ENCODE results near the gene NUBP2.

NUBP2 gene

DNA sequence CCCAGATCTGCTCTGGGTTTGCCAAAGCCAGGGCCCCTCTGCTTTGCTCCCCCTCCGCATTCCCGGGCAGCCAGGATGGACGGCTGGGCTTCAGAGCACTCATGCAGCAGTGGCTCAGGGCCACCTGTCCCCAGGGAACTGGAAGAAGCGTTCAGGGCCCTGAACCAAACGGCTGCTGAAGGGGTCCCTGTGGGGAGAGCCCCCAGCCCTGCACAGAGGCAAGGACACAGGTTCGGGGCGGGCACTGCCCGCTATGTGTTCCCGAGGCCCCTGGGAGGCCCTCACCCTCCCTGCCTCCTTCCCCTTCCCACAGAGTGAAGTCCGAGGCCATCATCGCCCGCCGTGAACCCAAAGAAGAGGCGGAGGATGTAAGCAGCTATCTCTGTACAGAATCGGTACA, 21.8 kb upstream of the NUBP2 start:
- DNase-seq, result no peak

DNA sequence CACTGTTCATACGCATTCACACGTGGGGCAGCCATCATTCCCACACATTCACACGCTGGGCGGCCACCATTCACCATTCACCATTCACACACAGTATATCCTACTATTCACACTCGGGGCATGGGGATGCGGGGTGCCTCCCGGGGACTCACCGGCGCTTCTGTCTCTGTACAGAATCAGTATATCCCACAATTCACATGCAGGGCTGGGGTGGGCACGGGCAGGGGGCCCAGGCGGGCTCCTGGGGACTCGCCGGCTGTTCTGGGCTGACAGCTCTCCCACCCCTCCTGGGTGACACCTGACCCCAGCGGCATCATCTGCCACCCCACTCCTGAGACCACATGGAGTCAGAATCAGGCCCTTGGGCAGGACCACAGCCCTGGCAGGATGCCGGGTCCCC, 21.0 kb upstream of the NUBP2 start:
- no peak for DNase-seq

DNA sequence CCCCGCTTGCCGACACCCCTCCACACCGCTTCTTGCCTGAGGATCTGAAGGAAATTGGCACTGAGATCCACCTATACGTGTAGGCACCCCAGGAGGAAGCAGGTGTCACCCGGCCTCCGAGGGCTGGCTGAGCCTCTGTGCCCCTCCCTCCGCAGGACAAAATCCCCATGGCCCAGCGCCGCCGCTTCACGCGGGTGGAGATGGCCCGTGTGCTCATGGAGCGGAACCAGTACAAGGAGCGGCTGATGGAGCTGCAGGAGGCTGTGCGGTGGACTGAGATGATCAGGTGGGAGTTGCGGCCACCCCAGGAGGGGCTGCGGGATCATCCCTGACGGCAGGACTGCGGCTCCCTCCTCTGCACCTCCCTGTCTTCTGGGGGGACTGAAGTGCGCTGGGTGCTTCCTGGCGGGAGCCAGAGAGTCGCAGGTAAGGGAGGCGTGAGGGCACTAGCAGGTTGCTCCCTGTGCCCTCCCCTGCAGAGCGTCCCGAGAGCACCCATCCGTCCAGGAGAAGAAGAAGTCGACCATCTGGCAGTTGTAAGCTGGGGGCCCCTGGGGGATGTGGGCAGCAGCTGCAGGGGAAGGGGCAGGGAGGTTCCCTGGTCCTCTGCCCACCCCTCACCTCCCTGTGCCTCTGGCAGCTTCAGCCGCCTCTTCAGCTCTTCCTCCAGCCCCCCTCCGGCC, 20.4 kb upstream of the NUBP2 start:
- no peak for DNase-seq

DNA sequence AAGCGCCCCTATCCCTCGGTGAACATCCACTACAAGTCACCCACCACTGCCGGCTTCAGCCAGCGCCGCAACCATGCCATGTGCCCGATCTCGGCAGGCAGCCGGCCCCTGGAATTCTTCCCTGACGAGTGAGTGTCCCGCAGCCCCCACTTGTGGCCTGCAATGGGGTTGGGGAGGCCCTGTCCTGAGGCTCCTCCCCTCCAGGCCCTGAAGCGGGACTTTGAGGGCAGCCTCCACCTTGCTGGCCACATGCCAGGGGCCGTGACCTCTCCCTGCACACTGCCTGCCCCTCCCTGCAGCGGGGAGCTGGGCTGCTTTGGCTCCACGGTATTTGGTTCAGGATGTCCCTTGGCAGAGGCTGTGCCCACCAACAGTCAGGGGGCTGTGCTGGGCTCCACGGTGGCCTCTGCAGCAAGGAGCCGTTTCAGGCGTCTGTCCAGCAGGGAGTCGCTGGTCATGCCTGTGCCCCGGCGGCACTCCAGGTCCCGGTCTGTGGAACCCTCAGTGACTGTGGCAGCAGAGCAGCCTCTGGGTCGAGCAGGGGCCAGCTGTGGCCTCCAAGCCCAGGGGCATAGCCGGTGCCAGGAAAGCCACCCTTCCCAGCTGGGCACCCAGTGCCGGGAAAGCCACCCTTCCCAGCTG, 19.8 kb upstream of the NUBP2 start:
- DNase-seq, result no peak

DNA sequence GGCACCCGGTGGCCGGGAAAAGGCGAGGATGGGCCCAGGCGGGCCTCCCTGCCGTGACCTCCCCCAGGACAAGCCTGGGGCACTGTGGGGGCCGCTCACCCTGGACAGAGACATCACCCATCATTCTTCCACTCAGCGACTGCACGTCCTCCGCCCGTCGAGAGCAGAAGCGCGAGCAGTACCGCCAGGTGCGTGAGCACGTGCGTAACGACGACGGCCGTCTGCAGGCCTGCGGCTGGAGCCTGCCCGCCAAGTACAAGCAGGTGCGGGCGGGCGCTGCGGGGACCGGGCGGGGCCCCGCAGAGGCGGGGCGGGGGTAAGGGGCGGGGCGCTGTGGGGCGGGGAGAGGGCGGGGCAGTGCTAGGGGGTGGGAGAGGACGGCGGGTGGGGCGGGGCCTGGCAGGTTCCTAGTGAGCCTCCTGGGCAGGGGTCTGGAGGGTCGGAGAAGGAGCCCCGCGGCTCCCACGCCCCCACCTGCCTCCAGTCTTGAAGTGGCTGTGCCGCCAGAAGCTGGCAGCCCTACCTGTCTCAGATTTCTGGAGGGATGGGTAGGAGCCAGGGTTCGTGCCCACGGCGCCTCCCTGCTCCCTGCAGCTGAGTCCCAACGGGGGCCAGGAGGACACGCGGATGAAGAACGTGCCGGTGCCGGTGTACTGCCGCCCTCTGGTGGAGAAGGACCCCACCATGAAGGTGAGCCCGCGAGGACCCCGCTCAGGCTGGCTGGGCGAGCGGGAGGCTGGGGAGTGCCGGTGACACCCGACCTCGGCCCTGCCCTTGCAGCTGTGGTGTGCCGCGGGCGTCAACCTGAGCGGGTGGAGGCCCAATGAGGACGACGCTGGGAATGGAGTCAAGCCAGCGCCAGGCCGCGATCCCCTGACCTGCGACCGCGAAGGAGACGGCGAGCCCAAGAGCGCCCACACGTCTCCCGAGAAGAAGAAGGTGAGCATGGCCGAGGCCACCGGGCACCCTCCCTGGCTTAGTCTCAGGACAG, 18.9 kb upstream of the NUBP2 start:
- DNase-seq, result no peak

DNA sequence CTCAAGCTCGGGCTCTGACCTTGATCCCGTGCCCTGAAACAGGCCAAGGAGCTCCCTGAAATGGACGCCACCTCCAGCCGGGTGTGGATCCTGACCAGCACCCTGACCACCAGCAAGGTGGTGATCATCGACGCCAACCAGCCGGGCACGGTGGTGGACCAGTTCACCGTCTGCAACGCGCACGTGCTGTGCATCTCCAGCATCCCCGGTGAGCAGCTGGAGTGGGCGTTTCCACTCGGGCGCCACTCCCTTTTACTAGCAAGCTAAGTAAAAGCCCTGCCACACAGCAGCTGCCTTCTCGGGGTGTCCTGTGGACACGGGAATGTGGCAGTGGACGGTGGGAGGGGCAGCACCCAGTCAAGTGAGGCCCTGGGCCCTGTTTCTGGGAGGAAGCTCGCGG, 17.8 kb upstream of the NUBP2 start:
- no peak for DNase-seq

DNA sequence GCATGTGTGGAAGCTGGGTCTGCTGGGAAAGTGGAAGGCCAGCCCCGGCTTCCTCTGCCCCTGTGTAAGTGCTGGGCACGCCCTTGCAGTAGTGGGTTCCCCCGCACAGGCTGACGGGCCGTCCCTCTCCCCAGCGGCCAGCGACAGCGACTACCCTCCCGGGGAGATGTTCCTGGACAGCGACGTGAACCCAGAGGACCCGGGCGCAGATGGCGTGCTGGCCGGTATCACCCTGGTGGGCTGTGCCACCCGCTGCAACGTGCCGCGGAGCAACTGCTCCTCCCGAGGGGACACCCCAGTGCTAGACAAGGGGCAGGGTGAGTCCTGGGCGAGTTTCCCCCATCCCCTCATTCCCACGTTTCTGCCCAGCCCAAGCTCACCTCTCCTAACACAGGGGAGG, 16.9 kb upstream of the NUBP2 start:
- no peak for DNase-seq

DNA sequence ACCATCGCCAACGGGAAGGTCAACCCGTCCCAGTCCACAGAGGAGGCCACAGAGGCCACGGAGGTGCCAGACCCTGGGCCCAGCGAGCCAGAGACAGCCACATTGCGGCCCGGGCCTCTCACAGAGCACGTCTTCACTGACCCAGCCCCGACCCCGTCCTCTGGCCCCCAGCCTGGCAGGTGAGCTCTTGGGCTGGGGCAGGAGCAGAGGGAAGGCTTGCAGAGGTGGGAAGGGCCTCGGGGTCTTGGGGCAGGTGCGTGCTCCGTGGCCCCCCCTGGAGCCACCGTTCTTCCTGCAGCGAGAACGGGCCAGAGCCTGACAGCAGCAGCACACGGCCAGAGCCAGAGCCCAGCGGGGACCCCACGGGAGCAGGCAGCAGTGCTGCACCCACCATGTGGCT, 16.5 kb upstream of the NUBP2 start:
- no peak for DNase-seq

DNA sequence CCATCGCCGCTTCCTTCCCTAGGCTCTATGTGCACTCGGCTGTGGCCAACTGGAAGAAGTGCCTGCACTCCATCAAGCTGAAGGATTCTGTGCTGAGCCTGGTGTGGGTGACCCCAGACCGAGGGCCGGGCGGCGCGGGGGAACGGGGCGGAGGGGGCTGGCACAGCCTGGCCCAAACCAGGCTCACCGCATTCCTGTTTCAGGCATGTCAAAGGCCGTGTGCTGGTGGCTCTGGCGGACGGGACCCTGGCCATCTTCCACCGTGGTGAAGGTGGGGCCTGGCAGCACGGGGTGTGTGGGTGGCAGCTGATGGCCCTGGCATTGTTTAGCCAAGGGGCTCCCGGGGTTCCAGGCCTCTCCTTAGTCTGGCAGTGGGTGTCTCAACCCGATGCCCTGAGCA, 16.1 kb upstream of the NUBP2 start:
- no peak for DNase-seq

DNA sequence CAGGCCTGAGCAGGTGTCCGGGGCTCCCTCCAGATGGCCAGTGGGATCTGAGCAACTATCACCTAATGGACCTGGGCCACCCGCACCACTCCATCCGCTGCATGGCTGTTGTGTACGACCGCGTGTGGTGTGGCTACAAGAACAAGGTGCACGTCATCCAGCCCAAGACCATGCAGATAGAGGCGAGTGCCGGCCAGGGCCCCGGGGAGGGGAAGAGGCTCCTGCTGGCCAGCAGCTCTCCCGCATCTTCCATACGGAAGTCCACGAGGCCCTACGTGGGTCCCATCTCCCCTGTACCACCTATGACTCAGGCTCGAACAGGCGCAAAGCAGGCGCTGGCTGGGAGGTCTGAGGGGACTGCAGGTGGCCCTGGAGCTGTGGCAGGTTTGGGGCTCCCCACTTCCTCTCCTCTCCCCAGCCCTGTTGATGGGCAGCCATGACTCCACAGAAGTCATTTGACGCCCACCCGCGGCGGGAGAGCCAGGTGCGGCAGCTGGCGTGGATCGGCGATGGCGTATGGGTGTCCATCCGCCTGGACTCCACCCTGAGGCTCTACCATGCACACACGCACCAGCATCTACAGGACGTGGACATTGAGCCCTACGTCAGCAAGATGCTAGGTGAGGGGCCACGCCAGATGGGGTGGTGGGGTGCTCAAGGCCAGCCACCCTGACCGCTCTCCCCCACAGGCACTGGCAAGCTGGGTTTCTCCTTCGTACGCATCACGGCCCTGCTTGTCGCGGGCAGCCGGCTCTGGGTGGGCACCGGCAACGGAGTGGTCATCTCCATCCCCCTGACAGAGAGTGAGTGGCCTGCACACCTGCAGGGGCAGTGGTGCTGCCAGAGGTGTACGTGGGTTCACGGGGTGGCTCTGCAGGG, 15.4 kb upstream of the NUBP2 start:
- DNase-seq, result no peak

DNA sequence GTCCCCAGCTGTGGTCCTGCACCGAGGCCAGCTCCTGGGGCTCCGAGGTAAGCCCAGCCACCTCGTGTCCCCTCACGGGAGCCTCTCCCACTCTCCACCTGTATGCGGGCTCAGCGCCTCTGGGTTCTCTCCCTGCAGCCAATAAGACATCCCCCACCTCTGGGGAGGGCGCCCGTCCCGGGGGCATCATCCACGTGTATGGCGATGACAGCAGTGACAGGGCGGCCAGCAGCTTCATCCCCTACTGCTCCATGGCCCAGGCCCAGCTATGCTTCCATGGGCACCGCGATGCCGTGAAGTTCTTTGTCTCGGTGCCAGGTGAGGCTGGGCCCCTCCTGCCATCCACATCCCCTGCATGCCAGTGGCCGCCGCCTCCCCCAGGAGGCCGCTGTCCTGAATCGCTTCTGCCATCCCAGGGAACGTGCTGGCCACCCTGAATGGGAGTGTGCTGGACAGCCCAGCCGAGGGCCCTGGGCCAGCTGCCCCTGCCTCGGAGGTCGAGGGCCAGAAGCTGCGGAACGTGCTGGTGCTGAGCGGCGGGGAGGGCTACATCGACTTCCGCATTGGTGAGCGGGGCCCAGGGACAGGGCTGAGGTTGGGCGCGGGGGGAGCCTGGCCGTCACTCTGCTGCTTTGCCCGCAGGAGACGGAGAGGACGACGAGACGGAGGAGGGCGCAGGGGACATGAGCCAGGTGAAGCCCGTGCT, 14.5 kb upstream of the NUBP2 start:
- no peak for DNase-seq

DNA sequence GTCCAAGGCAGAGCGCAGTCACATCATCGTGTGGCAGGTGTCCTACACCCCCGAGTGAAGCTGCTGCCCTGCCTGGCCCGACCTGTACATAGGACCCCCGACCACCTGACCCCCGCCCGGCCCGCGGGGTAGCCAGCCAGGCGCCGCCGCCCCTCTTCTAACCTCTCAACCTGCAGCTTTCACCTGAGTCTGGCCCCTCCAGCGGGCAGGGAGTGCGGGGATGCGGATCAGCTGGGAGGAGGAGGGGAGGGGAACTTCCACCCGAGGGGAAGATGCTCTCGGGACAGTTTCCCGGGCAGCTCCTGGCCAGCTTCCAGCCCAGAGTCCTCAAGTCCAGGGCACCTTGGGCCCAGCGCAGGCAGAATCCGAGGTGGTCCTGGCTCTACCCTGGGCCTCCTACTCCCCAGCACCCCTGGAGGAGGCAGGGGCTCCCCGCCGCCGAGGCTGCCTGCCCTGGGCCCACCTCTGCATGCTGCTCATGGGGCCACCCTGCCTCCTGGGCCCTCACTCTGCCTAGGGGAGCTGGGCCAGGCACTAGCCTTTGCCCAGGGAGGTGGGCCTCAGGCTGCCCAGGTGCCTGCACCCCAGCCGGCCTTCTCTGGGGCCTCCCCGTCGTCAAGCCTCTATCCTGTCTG, 13.9 kb upstream of the NUBP2 start:
- DNase-seq, result no peak

DNA sequence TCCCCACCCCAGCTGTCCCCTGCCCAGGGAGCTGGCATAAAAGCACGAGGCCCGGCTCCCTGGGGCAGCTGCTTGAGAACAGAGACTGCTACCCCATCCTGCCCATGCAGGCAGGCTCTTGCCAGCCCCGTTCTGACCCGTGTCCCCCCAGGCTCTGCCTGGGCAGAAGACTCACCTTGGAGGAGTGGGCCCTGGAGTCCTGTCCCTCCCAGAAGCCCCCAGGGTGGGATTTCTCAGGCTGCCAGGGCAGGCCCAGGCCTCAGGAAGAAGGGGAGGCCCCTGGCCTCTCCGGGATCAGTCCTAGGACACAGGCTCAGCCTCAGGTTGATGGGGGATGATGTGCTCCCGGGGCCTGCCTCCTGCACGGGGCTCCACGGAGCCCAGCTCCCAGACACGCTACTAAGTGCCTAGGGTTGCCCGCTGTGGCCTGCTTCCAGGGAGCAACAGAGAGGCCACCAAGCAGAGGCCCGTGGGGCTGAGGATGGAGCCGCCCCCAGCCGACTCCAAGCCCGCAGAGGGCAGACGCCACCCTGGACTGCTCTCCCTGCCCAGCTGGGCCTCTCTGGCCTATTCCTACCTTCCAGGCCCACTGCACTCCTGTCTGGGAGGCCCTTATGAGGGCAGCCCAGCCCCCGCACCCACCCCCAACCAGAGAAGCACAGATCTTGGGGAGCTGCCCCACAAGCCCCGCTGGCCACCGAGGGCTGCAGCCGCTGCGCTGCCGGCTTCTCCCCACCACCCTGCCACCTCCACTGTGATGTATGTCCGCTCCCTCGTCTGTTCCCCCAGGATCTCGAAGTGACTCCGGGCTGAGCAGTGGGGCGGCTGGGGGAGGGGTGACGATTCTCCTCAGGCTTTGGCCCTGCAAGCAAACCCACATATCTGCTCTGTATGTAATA, 13.1 kb upstream of the NUBP2 start:
- DNase-seq, result no peak

DNA sequence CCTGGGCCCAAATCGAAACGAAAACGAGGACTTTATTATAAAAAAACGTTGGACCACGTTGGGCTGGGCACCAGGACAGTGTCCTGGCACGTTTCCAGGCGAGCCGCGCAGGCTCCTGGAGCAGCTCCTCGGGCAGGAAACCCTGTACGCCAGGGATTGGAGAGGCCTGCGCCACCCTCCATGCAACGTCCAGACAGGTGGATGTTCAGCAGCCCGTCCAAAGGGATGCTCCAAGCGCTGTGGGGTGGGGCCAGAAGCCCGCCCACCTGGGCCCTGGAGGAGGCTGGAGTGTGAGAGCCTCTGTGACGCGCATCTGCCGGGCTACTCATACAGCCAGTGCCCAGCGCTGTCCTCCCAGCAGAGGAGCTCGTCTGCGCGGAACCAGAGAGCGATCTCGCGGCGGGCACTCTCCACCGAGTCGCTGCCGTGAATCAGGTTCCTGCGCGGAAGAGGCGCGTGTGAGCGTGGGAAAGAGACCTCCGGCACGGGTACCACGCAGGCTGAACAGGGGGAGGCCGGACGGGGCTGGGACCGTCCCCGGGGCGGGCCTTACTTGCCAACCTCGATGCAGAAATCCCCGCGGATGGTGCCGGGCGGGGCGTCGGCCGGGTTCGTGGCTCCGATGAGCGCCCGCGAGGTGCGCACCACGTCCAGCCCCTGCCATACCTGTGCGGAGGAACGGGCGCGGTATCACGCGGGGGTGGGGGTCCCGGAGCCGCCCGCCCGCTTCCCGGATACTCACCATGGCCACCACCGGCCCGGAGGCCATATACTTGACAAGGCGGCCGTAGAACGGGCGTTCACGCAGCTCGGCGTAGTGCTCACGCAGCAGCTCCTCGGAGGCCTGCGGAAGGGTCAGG, 12.2 kb upstream of the NUBP2 start:
- DNase-seq, result peak; percentile 33 to 59

DNA sequence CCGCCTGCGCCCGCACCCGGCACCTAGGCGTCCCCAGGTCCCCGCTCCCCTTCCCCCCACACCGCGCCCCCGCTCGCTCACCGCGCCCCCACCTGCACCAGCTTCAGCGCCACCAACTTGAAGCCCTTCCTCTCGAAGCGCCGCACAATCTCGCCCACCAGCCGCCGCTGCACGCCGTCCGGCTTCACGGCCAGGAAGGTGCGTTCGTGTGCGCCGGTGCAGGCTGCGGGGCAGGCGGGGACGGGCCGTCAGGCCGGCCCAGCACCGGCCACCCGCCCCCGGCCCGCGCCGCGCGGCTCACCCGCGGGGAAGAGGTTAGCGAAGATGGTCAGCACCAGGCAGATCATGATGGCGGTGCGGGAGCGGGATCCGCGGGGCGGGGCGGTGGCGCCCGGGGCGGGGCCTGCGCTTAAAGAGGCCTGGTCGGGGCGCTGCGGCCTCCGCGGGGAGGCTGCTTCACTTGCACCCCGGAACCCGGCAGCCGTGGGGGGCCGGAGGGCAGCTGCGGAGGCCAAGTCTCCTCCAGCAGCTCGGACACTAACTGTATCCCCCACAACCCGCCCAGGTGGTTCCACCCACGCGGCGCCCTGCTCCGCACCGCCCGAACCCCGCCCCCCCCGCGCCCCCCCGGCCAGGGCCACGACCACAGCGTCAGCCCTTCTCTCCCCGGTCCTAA, 11.4 kb upstream of the NUBP2 start, which contains the start of gene NME3:
TSS of gene NME3 (minus strand) at position 356 of the 676 bp plus-strand sequence. CDS start at position 347, 9 bp downstream.
- peak; percentile 64 to 76 for DNase-seq

DNA sequence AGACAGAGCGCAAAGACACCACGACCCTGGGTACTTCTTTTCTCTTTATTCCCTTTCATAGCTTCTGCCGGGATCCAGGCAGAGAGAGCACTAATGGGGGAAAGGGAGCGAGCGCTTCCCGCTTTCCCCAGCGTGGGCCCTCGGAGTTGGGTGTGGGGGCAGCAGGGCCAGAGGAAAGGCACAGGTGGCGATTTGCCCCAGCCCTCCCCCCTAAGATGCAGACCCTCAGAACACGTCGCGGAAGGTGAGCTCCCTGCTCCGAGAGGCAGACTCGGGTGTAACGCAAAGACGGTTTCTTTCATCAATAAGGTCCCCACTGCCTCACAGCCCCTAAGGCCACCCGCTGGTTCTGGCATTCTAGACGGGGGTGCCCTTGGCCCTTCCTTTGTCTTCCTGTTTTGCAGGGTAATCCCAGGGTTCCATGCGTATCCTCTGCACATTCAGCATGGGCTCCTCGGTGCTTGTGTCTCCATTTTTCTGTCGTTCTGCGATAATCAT, 10.8 kb upstream of the NUBP2 start:
- DNase-seq, result no peak

DNA sequence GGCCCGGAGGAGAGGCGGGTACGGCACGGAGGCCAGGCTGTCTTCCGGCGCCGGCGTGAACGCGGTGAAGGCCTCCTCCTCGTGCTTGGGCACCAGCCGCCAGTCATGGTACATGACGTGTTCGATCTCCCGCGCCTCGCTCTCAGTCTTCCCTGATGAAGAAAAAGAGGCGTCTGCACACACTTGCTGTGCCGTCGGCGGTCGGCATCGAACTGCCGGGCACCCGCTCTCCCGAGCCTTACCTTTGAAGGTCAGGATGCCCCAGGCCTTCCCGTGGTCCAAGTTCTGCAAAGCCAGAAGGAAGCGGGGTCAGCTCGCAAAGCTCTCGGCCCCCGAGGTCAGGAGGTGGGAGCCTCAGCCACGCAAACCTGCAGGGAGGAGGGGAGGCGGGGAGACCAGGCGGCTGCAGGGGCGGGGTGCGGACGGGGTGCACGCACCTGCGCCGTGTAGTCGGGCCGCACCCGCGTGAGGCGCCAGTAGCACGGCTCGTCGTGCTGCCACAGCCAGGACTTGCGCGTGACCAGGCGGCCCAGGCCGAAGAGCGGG, 10.3 kb upstream of the NUBP2 start, which contains the start of gene EME2:
TSS of gene EME2 (plus strand) at position 449 of the 546 bp plus-strand sequence. CDS start 418 bp downstream, outside the sequence.
- peak in 1 of 2 donors; percentile 34 for DNase-seq
